Epidermal melanocyte (primary cell): ENCODE measurements around the gene SHISA9.

Experiments
- DNase-seq: peaks from one replicate; pipeline ENCODE4 v3.0.0; 2011; ENCODE audit warnings: low spot score; ENCODE audit not compliant: insufficient read length

SHISA9 gene

DNA sequence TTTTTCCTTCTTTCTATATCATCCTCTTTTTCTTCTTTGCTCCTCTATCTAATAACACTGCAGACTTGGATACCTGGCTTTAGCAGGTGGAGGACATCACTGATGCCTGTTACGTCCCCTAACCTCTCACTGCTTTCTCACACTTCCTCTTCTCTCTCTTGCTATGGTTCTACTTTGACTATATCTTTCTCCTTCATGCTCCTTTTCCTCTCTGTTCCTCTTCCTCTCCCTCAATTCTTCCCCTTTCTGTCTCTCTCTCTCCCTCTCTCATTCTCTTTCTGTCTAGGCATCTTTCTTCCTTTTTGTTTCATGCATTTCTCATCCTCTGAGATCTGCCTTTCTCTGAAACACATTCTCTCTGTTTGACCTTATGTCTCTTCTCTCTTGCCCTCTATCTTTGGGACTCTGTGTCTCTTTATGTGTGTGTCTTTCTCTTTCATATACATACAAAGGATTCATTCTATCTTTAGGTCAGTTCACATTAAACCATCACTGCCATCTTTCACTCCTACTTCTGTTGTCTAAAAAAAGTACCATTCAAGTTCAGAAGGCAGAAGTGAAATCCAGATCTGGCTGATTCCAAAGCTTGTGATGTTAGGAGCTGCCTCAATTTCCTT lies 353.7 kb downstream of the SHISA9 start:
- DNase-seq, result no peak

DNA sequence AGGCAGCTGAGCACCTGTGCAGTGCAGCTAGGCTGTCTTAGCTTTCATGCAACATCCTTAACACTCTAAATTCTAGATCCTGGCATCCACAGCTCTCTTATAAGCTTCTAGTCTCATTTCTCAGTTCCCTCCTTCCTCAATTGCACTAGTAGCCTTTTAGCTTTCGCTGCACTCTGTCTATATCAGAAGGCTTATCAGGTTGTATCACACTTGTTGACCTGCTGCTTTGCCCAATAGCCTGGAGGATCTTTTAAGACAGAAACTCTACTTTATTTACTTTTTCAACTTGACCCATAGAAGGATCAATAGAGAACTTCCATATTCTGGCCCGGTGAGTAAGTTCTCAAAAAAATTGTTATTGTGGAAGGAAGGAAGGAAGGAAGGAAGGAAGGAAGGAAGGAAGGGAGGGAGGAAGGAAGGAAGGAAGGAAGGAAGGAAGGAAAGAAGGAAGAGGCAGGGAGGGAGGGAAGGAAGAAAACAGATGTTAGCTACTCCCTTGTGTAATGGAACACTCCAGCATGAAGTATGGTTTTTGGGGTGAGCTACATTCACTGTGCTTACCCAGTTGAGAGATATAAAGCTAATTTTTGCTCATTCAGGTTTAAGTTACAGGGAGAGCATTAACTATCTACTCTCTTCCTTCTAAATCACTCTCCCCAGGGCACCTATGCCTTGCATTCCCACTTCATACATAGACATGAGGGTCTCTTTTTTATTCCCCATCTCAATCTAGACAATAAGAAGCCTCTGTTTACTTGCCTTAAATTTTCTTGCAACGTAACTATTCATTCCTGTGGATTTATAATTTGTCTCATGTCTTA lies 361.1 kb downstream of the SHISA9 start:
- DNase-seq, result no peak

DNA sequence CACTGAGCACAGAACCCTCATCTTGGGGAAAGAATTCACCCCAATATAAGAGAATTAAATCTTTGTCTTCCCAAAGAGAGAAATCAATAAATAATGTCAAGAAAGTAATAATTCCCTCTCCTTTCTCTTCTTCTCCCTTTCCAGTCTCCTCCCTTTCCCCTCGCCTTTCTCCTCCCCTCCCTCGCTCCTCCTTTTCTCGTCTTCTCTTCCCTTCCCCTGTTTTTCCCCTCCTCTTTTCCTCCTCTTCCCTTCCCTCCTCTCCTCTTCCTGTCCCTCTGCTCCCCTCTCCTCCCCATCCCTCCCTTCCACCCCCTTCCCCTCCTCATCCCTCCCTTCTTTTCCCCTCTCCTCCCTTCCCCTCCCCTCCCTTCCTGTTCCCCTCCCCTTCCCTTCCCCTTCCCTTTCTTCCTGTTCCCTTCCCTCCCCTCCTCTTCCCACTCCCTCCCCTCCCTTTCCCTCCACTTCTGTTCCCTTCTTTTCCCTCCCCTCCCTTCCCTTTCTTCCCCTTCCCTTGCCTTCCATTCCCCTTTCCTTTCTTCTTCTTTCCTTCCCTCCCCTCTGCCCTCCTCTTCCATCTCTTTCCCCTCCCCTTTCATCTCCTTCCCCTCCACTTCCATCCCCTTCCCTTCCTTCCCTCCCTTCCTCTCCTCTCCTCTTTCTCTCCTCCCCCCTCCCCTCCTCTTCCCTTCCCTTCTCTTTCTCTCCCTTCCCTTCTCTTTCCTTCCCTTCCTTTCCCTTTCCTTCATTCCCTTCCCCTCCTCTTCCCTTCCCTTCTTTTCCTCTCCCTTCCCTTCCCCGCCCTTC lies 363.6 kb downstream of the SHISA9 start:
- DNase-seq, result no peak

DNA sequence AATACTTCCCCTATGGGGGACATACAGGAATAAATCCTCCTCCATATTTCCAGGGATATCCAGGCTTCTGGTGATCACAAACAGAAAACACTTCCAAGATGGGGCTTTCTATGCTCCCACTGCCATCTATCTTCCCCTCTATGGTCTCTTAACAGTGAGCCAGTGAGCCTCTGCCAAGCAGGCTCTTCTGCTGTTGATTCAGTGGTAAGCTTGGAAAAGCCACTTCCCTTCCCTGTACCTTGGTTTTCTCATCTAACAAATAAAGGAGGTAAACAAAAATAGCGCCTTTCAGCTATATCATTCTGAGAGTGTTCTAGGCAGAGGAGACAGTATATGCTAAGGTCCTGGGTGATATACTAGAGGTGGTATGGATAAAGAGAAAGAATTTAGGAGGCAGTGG lies 368.0 kb downstream of the SHISA9 start:
- no peak for DNase-seq

DNA sequence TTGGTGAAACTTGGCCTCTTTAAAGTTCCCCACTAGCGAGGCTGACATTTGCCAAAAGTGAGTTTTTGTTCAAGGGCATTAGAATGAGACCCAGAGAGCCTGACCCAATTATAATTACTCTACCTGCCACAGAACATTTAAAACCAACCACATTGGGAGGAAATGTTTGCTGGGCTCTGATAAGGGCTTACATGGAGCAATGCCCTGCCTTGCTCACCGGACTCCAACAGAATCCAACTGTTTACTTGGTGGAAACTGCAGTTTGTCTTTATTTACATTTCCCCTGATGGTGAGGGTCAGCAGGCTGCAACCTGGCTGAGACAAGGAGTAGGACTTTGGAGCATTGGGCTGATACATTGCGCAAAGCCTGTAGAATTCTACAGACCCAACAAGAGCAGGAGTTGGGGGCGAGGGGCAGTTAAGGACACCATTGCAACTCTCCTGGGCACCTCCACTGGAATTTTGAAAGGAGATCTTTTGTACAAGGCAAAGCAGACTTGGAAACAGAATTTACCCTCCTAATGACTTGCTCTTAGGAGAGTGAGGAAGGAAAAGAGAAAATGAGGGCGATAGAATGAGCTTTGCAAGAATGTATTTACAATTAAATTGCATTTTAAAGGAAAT lies 368.6 kb downstream of the SHISA9 start:
- no peak for DNase-seq

DNA sequence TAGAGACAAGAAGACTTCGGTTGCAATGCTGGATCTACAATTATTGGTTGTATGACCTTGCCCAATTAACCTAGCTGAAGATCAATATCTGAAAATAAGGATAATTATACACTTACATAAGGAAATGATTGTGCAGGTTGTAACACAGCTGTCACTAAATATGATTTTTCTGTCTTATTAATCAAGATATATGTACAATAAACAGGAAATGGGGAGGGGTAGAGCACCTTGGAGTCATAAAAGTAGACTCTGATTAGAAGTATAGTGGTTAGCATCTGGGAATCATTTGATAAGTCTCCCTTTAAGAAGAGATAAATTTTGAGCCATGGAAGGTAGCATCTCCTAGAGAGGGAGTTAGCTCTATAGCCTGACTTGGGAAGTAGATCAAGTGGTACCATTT lies 369.2 kb downstream of the SHISA9 start:
- no peak for DNase-seq

DNA sequence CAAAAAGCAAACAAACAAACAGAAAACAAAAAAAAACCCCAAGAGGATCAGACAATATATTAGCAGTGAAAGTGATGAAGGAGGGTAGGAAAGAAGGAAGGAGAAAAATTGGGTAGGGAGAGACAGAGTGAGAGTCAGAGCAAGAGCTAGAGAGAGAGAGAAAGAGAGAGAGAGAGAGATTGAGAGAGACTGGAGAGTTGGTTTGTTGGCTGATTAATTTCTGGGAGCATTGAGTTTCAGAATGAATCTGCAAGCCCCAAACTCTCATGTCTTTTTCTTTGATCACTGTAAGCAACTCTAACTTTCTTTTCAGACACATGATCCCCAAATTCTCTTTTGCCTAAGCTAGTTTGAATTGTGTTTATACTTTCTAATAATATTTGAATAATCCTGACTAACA lies 388.1 kb downstream of the SHISA9 start:
- no peak for DNase-seq
